HPDE6-E6E7 (cell line): ENCODE measurements around the gene HOXA11.

Experiments
- DNase-seq: peaks from one replicate; pipeline ENCODE4 v3.0.0; 2011; ENCODE audit warnings: missing footprints; ENCODE audit errors: extremely low spot score

HOXA11 gene

GRCh38 chr7:27205325-27206280, 20.6 kb upstream of the HOXA11 start:
- DNase-seq, result no peak

GRCh38 chr7:27204851-27205322, 19.9 kb upstream of the HOXA11 start:
- DNase-seq, result no peak

GRCh38 chr7:27203964-27204594, 19.0 kb upstream of the HOXA11 start:
- DNase-seq, result no peak

DNA sequence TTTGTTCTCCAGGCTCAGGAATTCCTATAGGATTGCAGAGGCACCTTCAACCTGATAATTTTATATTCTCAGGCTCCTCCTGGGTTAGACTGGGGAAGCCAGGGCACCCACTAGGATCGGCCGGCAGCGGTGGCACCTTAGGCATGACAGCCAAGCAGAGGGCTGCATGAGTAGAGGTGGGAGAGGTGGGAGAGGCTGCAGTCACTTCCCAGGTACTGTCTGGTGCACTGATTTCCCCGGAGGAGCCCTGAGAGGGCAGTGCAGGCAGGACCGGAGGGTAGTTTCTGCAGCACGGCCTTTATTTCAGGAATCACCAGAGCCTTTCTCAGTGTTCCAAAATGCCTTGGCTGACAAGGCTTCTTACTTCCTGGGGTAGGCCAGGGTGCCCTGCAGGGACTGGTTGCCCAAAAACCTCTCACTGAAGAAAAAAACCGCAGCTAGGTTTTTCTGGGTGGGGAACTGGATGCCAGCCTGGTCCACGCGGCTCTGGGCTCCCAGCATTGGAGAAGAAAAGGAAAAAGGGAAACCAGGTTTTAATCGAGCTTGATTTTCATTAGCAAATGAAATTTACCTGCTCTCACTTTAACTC, 18.4 kb upstream of the HOXA11 start:
- no peak for DNase-seq

- DNase-seq, result no peak
Observed at GRCh38 chr7:27202862-27203134, 17.8 kb upstream of the HOXA11 start.

- no peak for DNase-seq
Observed at GRCh38 chr7:27202018-27202861, 17.2 kb upstream of the HOXA11 start.

GRCh38 chr7:27201580-27202017, 16.6 kb upstream of the HOXA11 start:
- no peak for DNase-seq

DNA sequence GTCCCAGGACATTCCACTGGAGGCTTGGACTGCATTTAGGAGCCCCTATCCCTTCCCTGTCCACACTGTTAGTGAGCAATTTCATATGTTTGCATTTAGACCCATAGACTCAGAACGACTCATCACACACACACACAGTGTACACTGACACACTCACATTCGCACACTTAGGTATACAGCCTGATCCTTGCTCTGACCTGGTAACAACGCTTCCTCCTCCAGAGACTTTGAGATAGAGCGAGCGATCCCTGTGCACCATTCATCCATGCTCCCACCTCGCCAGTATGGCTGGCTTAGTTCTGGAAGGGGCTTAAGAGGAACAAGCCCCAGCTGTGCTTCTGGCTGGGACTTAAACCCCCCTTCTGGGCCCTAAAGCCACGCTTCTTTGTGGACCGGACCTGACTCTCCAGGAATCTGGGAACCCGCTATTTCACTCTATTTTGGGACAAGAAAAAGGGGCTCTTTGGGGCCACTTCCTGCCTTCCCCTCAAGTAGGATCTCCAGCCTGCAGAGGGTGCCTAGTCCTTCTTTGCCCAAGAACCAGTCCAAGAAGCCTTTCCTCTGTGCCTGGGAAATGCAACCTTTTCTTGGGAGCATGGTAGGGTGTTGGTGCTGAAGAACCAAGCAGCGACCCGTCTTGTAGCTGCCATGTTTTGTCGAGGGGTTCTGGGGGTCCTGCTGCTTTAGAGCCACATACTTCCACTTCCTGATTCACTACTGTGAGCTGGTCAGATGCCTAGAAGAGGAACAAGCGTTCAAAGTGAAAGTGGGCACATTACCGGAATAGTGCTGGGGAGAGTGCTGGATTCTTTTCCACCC, 15.9 kb upstream of the HOXA11 start:
- DNase-seq, result no peak

GRCh38 chr7:27199849-27200760, 15.1 kb upstream of the HOXA11 start, which contains the start of gene HOXA13:
Gene HOXA13, minus strand, starts transcription at chr7:27200091. Its CDS starts 14 bp downstream, at chr7:27200077.
- no peak for DNase-seq

DNA sequence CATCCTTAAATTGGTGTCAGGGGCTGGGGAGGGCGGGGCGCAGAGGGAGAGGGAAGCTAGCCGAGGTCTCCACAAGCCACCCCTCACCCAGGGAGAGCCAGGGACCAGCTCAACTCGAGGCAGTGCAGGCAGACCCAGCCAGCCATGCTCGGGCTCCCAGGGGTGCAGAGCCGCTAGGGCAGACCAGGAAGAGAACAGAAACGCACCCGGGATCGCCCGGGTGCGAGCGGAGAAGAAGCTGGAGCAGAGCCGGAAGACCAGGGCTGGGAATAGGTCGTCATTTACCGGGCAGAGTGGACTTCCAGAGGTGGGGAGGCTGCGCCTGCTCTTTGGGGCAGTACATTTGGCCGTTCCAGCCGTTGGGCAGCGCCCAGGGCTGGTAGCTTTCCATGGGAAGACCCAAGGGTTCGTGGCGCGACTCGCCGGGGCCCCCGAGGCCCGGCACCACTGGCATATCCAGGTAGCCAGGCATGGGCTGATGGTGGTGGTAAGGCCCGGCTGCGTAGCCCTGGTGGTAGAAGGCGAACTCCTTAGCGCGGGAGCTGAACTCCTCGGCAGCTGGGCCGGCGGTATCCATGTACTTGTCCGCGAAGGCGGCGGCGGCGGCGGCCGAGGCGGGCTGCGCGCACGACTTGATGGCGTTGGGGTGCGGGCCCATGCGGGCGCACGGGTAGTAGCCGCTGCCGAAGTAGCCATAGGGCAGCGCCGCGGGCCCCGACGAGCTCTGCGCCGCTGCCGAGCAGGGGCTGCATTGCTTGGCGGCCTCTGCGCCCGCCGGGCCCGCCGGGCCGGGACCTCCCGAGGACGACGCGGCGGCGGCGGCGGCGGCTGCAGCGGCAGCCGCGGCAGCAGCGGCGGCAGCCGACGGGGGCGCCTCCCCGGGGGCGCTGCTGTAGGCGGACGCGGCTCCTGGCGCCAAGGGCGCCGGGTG, 14.1 kb upstream of the HOXA11 start:
- DNase-seq, result no peak

DNA sequence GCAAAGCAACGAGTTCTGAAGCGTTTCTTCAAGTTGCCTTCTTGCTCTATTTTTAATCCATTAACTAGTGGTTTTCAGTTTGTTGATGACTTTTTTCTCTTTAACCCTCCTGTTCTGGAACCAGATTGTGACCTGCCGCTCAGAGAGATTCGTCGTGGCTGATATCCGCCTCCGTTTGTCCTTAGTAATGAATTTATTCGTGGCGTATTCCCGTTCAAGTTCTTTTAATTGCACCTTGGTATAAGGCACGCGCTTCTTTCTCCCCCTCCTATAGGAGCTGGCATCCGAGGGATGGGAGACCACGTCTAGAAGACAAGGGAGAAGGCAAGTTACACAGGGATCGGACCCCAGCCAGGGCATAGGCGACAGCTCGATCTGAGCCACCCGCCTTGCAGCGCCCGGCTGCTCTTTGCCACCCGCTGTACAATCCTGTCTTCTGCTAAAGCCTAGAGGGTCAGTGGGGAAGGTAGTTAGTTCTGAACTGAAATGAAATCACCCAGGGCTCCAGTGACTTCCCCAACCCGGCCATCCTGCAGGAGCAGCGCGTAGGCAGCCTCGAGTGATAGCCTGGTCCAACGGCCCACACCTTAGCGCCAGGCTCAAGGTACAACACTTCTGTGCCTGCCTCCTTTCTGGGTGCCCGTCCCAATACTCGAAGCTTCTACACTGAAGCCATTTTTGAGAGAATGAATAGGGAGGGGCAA, 13.3 kb upstream of the HOXA11 start:
- no peak for DNase-seq

DNA sequence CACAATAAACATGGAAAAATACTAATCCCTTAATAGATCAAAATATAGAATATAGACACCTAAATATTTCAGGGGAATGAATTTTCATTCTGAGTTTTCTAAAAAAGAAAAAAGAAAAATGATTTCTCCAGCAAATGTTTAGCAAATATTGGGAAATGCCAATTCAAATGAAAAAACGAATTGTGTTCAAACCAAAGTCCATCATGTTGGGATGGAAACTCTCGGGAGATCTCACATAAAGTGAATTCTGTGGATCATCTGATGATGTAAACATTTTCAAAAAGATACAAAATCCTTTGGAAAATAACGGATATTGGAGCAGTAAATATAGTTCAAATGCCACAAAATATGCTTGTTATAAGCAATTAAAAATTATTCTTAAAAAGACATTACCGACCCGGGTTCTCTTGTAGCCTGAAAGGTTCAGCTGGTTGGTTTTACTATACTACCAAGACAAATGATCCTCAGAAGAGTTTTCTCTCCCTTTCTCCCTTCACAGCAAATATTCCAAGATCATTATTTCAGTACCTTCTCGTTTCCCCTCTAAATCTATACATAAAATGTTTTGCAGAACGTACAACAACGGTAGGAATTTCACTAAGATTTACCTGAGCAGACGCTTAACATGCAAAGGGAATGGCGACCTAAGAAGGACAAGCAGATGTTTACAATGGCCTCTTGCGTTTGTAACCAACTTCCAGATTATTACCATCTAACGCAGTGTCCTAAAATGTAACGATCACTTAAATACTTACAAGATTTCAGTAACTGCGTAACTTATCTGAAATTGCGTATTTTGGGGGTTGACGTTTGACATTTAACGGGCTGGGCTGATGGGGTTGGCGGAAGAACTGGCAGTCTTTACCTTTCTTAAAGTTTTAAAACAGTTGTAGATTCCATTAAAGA, 12.4 kb upstream of the HOXA11 start:
- no peak for DNase-seq

DNA sequence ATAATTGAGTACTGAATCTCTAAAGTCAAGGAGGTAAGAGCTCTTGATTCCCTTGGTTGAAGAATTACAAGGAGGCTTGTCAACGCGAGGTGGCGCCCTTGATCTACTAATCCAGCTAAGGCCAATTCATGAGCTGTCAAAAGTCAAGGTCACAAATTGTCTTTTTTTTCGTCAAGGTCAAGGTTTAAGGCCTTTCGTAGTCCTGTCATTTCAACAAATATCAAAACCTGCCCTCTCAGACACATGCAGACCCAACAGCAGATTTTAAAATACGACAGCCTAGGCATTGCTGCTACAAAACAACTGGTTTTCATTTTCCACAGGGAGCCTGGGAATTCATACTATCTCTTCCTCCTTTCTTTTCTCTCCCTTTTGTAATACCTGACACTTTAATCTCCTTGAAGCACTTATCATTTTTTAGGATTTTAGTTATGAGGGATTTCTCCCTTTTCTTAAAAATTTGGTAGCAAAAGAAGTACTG, 11.3 kb upstream of the HOXA11 start:
- DNase-seq, result no peak

DNA sequence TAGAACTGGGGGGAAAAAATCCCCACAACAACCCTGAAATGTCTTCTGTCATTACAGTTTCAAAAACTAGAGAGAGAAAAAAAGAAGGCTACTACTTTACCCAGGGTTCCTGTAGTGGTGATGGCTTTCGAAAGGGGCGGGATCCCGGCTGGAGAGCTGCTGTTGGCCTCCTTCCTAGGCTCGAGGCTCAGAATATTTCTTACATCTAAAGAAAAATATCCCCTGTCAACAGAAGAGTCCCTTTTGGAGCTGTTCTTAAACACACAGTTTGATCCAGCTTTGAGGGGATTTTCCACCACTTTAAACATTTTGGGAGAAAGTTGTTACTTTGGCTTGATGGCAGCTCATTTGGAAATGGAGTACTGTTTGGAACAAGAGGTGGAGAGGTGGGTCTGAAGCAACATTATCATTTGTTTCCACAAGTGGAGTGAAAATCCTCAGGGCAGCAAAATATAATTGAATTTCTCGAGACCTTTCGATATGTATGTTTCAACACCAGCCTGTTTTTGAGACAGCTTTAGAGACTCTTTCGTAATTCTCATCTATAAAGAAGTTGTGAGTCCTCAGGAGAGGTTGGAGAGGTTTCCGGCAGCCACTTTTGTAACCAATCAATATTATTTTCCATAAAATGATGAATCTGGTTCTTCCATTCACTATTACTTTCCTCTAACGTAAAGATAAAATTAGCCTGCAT, 9.8 kb upstream of the HOXA11 start:
- DNase-seq, result no peak

DNA sequence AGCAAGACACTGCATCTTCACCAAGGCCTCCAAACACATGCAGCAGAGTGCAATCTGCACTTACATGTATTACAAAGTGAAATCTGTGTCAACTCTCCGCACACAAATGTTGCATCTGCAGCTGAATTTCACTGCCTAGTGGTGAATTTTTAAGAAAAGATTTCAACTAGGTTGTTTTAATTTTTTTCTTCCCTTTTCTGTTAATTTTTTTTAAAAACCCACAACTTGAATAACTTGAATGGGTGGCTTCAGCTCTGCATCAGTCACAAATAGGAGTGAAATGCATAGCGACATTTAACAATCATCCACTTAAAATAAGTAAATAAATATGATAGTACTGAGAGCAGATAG, 8.9 kb upstream of the HOXA11 start:
- DNase-seq, result no peak

DNA sequence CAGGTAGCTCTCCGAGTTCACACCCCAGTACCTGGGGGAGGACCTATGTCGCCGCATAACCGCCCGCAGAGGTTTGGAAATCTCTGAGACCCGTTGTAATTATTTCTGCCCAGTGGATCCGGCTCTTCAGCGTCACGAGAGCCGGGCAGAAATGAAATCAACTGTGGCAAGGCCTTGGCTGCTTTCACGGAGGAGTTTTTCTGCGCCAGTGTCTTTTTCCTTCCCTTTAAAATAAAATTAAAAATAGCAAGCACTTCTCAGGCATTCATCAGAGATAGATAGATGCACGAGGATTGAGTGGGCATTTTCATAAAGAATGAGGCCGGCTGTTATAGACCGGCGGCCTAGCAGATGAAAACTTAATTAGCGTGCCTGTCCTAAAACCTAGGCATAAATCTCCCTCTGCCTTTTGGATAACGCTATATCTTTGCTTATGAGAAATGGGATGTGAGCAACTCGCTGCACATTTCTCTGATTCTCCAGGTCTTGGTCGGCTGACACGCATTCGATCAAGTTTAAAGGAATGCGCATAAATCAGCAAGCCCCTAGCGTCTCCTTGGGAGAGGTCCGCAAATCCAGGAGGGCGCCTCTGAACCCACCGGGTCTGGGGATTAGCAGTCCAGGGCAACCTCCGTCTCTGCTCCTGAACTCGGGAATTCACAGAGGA, 8.4 kb upstream of the HOXA11 start:
- DNase-seq, result no peak
